NT2/D1 (cell line): Measurements from ENCODE around the gene GAB1.
"Not testable (repeated sequence)": the region's sequence is repeated elsewhere in the genome, so short reads cannot be mapped to it uniquely, and the experiment has no call there.

Experiments used
- DNase-seq: peaks from one replicate; pipeline ENCODE4 v3.0.0-alpha.2; 2011; ENCODE audit warnings: low read depth, low spot score
- H3K27me3 ChIP-seq: 2 replicates; pipeline ENCODE4 v1.6.0; 2011; ENCODE audit warnings: mild to moderate bottlenecking; ENCODE audit not compliant: insufficient read length, insufficient read depth
- H3K36me3 ChIP-seq: 2 replicates; pipeline ENCODE4 v1.6.1; 2011; ENCODE audit warnings: mild to moderate bottlenecking, low read length, mixed read lengths; ENCODE audit not compliant: insufficient read depth, insufficient read length
- H3K4me1 ChIP-seq: 2 replicates; pipeline ENCODE4 v1.5.1; 2011; ENCODE audit not compliant: insufficient read depth, insufficient read length
- H3K4me3 ChIP-seq: 2 replicates; pipeline ENCODE4 v1.5.1; 2011; ENCODE audit warnings: low read depth; ENCODE audit not compliant: insufficient read length
- H3K9ac ChIP-seq: 2 replicates; pipeline ENCODE4 v1.6.0; 2011; ENCODE audit warnings: low read depth; ENCODE audit not compliant: insufficient read length
- H3K9me3 ChIP-seq: 2 replicates; pipeline ENCODE4 v1.5.1; 2011; ENCODE audit warnings: mild to moderate bottlenecking, low read length; ENCODE audit not compliant: insufficient read depth
- SUZ12 ChIP-seq: IDR thresholded peaks from 2 replicates; pipeline ENCODE4 v1.6.1; 2011; ENCODE audit not compliant: insufficient read length, insufficient read depth; ENCODE audit errors: extremely low read depth
- YY1 ChIP-seq: IDR thresholded peaks from 2 replicates; pipeline ENCODE4 v1.6.1; 2011; ENCODE audit not compliant: insufficient read length, insufficient read depth
- ZNF274 ChIP-seq: IDR thresholded peaks from 2 replicates; pipeline ENCODE4 v1.6.1; 2011; ENCODE audit warnings: mild to moderate bottlenecking, low read depth, low read length

Gene GAB1

GRCh38 chr4:143346206-143346605 is 9.5 kb downstream of the GAB1 start:
- no peaks in the 10 kb centered on the region for H3K27me3 ChIP-seq
- no peaks in the 10 kb centered on the region for H3K4me1 ChIP-seq
- H3K4me3 ChIP-seq = no peak overlapping the region
- TF ChIP-seq YY1 = no peak
- TF ChIP-seq SUZ12 = no peak
- TF ChIP-seq ZNF274 = no peak
- no peak for DNase-seq
- H3K9ac ChIP-seq = no peak overlapping the region
- no peaks in the 10 kb centered on the region for H3K36me3 ChIP-seq
- no peaks in the 10 kb centered on the region for H3K9me3 ChIP-seq

- TF ChIP-seq ZNF274 (no peak), YY1 (no peak), SUZ12 (no peak)
- no peak for DNase-seq
- Histone ChIP-seq H3K27me3 (no peaks in the 10 kb centered on the region), H3K36me3 (no peaks in the 10 kb centered on the region), H3K4me1 (no peaks in the 10 kb centered on the region), H3K9ac (no peak overlapping the region), H3K9me3 (no peaks in the 10 kb centered on the region), H3K4me3 (no peak overlapping the region)
Observed at GRCh38 chr4:143347484-143348111, 10.9 kb downstream of the GAB1 start.

- no peaks in the 10 kb centered on the region for H3K36me3 ChIP-seq
- H3K4me1 ChIP-seq = no peaks in the 10 kb centered on the region
- no peaks in the 10 kb centered on the region for H3K9me3 ChIP-seq
- DNase-seq = no peak
- H3K4me3 ChIP-seq = no peak overlapping the region
- H3K27me3 ChIP-seq = no peaks in the 10 kb centered on the region
- TF ChIP-seq SUZ12 (no peak), YY1 (no peak), ZNF274 (no peak)
- H3K9ac ChIP-seq = no peak overlapping the region
Observed at GRCh38 chr4:143348233-143349077, 11.8 kb downstream of the GAB1 start.

- not testable (repeated sequence) for H3K4me1 ChIP-seq, DNase-seq, H3K9me3 ChIP-seq, H3K27me3 ChIP-seq, H3K4me3 ChIP-seq, H3K36me3 ChIP-seq, H3K9ac ChIP-seq
Observed at GRCh38 chr4:143349858-143350527, 13.3 kb downstream of the GAB1 start.

- H3K4me3 ChIP-seq = no peak overlapping the region
- no peak overlapping the region for H3K9ac ChIP-seq
- H3K9me3 ChIP-seq = no peaks in the 10 kb centered on the region
- H3K4me1 ChIP-seq = no peaks in the 10 kb centered on the region
- TF ChIP-seq SUZ12 (no peak), YY1 (no peak), ZNF274 (no peak)
- no peak for DNase-seq
- H3K36me3 ChIP-seq = no peaks in the 10 kb centered on the region
- no peaks in the 10 kb centered on the region for H3K27me3 ChIP-seq
Observed at GRCh38 chr4:143351149-143351691, 14.5 kb downstream of the GAB1 start.

GRCh38 chr4:143351774-143352451 is 15.2 kb downstream of the GAB1 start:
- TF ChIP-seq ZNF274 (no peak), SUZ12 (no peak), YY1 (no peak)
- no peak overlapping the region for H3K4me3 ChIP-seq
- no peaks in the 10 kb centered on the region for H3K9me3 ChIP-seq
- H3K36me3 ChIP-seq = no peaks in the 10 kb centered on the region
- no peak overlapping the region for H3K9ac ChIP-seq
- H3K4me1 ChIP-seq = no peaks in the 10 kb centered on the region
- no peak for DNase-seq
- no peaks in the 10 kb centered on the region for H3K27me3 ChIP-seq

- DNase-seq = no peak
- no peaks in the 10 kb centered on the region for H3K27me3 ChIP-seq
- H3K36me3 ChIP-seq = no peaks in the 10 kb centered on the region
- H3K9me3 ChIP-seq = no peaks in the 10 kb centered on the region
- TF ChIP-seq YY1 = no peak
- no peak for TF ChIP-seq ZNF274
- no peak for TF ChIP-seq SUZ12
- H3K4me1 ChIP-seq = no peaks in the 10 kb centered on the region
- H3K4me3 ChIP-seq = no peak overlapping the region
- no peak overlapping the region for H3K9ac ChIP-seq
Observed at GRCh38 chr4:143352720-143353119, 16.0 kb downstream of the GAB1 start.
